NCI-H1092 (cell line): ENCODE measurements around the gene CCDC180.
"Not testable (repeated sequence)": the region's sequence is repeated elsewhere in the genome, so short reads cannot be mapped to it uniquely, and the experiment has no call there.

Experiments
- DNase-seq: peaks from one replicate; lab custom pipeline; 2025; lab: John Stamatoyannopoulos, UW

The CCDC180 gene

GRCh38 chr9:97311798-97312500 is 4.5 kb downstream of the CCDC180 start:
- DNase-seq = no peak

- no peak for DNase-seq
Measured at GRCh38 chr9:97312556-97312955, 5.1 kb downstream of the CCDC180 start.

DNA sequence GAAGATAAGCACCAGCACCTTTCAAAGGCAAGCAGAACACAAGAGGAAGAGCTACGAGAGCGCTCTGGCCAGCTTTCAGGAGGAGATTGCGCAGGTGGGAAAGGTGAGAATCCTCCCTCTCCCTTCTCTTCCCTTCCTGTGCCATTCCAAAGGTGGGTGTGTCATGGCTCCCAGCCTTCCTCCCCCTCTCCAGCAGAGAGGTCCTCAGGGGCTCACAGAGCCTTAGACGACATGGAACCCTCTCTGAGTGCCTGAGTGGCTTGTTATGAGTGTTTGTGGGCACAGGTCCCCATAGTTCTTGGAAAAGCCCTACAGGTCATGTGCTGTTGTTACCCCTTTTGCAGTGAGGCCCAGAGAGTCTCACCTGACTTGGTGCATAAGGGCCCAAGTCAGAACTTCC is 5.8 kb downstream of the CCDC180 start:
- no peak for DNase-seq

DNA sequence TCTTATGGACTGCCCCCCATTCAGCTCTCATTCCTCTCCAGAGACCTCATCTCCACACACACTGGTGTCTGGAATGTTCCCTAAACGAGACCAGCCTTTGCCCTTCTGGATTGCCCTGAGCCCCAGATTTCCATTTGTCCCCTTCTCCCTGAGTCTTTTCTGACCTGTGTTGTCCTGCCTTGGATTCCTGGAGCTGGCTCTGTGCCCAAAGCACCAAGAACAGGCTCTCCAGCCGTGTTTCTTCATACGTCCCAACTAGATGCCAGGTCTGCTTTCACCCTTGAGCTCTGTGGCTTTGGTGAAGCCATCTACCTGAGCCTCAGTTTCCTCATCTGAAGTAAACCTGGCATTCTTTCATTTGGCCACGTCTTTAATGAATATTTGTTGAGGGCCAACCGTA is 6.3 kb downstream of the CCDC180 start:
- DNase-seq = no peak

GRCh38 chr9:97314503-97314902 is 7.0 kb downstream of the CCDC180 start:
- no peak for DNase-seq

- DNase-seq = no peak
Measured at GRCh38 chr9:97315550-97315949, 8.1 kb downstream of the CCDC180 start.

GRCh38 chr9:97316904-97317303 is 9.4 kb downstream of the CCDC180 start:
- no peak for DNase-seq

- DNase-seq = no peak
Measured at GRCh38 chr9:97318433-97318832, 11.0 kb downstream of the CCDC180 start.

GRCh38 chr9:97319395-97319794 is 11.9 kb downstream of the CCDC180 start:
- no peak for DNase-seq

DNA sequence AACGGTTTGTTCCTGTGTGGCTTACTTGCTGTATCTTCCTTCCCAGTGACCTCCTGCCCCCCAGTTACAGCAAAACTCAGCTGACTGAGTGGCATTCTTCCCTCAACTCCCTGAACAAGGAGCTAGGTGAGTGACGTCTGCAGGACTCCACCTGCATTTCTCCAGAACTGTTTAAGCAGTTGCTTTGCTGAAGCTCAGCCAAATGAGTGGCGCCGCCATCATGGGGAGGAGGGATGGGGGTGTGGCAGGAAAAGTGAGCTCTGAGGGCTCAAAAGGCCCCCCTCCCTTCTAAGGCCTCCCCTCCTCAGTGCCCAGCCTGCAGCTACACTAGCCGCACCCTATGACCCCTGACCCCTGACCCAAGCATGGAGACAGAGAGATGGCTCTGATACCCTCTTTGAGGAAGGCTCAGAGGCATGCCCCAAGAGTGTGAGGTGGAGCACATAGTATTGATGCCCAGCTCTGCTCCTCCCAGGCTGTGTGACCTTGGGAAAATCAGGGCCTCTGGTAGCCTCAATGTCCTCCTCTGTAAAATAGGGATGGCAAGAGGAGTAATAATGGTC is 12.7 kb downstream of the CCDC180 start:
- DNase-seq = no peak

- no peak for DNase-seq
Measured at GRCh38 chr9:97321251-97321650, 13.8 kb downstream of the CCDC180 start.

- DNase-seq = no peak
Measured at GRCh38 chr9:97321691-97322090, 14.2 kb downstream of the CCDC180 start.

GRCh38 chr9:97322105-97322504 is 14.6 kb downstream of the CCDC180 start:
- no peak for DNase-seq

- DNase-seq = no peak
Measured at GRCh38 chr9:97324954-97325353, 17.5 kb downstream of the CCDC180 start.

- no peak for DNase-seq
Measured at GRCh38 chr9:97327562-97327961, 20.1 kb downstream of the CCDC180 start.

DNA sequence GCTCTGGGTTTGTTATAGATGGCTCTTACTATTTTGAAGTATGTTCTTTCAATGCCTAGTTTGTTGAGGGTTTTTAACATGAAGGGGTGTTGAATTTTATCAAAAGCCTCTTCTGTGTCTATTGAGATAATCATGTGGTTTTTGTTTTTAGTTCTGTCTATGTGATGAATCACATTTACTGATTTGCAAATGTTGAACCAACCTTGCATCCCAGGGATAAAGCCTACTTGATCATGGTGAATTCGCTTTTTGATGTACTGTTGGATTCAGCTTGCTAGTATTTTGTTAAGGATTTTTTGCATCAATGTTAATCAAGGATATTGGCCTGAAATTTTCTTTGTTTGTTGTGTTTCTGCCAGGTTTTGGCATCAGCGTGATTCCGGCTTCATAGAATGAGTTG is 25.5 kb downstream of the CCDC180 start:
- DNase-seq = no peak

DNA sequence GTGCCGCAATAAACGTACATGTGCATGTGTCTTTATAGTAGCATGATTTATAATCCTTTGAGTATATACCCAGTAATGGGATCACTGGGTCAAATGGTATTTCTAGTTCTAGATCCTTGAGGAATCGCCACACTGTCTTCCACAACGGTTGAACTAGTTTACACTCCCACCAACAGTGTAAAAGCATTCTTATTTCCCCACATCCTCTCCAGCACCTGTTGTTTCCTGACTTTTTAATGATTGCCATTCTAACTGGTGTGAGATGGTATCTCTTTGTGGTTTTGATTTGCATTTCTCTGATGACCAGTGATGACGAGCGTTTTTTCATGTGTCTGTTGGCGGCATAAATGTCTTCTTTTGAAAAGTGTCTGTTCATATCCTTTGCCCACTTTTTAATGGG is 28.2 kb downstream of the CCDC180 start:
- DNase-seq = not testable (repeated sequence)

DNA sequence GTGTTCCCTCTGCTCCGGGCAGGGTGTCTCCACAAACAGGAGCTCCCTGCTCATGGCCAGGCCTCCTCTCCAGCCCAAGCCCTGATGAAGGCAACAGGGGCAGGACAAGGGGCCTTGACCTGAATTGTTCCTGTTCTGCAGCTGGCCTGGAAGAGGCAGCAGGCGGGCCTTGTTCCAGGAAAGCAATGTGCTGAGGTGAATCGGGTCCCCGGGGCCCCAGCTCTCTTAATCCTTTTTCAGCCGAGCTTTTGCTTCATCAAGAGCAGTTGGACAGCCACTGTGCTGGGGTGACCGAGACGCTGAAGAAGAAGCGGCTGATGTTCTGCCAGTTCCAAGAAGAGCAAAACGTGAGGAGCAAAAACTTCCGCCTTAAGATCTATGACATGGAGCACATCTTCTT is 41.4 kb downstream of the CCDC180 start:
- no peak for DNase-seq

DNA sequence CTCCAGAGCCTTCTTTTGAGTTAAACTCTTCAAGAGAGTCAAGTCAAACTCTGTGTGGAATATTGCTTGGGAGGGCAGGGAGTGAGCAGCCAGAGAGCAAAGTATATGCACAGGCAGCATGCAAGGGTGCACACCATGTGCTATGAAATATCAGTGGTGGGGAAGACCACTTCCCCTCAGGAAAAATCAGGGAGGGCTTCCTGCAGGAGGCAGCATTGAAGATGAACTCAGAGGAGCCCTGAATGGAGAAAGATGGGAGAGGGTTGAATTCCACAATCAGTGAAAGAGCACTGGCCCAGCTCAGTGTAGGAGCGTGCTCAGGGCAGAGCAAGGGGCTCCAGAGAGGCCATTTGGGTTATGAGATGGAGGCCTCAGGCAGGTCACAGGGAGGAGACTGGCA is 41.9 kb downstream of the CCDC180 start:
- DNase-seq = no peak

- no peak for DNase-seq
Measured at GRCh38 chr9:97354637-97355036, 47.2 kb downstream of the CCDC180 start.

DNA sequence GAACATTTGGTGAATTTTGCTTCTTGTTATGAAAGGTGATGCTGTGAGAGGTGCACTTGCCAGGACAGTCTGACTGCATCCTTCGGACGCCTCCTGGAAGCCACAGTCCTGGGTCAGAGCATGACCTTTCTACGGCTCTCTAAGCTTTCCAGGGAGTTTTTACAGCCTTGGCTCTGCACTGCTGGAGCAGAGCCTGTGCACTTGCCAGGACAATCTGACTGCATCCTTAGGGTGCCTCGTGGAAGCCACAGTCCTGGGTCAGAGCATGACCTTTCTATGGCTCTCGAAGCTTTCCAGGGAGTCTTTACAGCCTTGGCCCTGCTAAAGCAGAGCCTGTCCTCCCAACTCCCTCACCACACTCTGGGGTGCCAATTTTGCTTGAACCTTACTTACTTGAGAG is 49.6 kb downstream of the CCDC180 start:
- no peak for DNase-seq
